GM21423 (cell line): ENCODE data around the gene HOXD9.
A peak's percentile ranks its signal among the peaks of the same experiment; 100 is the strongest.

Experiments used
- ATAC-seq: cut with Tn5 transposase; IDR thresholded peaks from one replicate; pipeline ENCODE4 v1.9.1; 2021; ENCODE audit warnings: mild to moderate bottlenecking, moderate library complexity; ENCODE audit not compliant: unreplicated experiment

Gene HOXD9

DNA sequence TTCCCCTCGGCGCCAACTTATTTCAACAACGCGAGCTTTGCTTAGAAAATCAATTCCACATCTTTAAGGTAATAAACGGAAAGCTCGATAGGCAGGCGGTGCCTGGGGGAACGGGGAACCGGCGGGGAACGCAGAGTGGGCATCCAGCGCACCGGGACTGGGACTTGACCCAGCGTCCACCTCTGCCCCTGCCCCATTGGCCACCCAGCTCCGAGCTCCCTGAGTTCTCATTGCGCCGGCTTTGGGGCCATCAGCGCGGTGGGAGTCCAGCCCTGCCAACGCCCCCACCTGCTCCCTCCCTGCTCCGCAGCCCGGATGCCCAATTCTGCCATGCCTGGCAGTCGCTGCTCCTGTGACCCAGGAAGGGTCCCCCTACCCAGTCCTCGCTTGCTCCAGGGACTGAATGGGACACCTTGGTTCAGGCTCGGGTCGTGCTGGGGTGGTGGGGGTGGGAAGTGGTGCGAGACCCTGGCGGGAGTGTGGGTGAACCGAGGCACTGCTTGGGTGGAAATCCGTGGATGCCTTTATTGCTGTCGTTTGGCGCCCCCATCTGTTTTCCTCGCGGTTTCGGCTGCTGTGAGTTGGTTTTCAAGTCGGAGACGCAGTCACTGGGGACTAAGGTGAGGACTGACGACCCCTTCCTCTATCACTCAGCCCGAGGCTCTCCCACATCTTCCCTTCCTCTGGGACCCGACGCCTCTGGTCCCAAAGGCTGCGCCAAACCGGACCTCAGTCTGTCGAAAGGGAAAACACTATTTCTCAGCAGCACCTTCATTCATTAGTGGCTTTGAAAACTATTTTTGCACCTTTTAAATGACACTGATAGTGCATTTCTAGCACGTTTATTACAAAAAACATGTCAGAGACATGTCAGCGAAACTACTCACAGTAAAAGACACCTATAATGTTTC is 36.4 kb upstream of the HOXD9 start:
- no peak for ATAC-seq

DNA sequence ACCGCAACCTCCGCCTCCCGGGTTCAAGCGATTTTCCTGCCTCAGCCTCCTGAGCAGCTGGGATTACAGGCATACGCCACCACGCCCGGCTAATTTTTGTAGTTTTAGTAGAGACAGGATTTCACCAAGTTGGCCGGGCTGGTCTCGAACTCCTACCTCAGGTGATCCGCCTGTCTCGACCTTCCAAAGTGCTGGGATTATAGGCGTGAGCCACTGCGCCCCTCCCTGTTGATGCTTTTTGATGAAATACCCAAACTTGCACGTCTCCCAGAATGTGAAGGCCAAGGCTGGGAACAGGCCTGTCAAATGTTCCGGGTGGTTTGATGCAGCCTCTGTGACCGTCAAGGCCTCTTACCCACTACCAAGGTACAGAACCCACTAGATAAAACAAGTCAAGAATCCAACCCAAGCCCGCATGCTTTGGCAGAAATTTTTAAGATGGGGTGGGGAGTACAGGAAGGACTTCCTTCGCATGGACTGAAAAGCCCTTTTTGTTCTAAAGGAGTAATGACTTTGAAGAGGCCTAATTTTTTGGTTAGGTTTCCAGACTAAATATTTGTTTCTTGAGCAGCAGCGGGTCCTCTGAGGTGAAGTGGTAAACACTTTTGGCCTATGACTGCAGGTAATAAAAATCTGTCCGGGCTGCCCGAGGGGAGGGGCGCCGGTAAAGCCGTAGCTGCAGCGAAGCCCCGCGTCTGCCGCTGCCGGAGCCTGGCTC is 35.0 kb upstream of the HOXD9 start:
- ATAC-seq: no peak

- ATAC-seq: no peak
These were observed 34.2 kb upstream of the HOXD9 start for GRCh38 chr2:176088048-176088936.

- ATAC-seq: no peak
These were observed 33.3 kb upstream of the HOXD9 start for GRCh38 chr2:176088937-176089842.

DNA sequence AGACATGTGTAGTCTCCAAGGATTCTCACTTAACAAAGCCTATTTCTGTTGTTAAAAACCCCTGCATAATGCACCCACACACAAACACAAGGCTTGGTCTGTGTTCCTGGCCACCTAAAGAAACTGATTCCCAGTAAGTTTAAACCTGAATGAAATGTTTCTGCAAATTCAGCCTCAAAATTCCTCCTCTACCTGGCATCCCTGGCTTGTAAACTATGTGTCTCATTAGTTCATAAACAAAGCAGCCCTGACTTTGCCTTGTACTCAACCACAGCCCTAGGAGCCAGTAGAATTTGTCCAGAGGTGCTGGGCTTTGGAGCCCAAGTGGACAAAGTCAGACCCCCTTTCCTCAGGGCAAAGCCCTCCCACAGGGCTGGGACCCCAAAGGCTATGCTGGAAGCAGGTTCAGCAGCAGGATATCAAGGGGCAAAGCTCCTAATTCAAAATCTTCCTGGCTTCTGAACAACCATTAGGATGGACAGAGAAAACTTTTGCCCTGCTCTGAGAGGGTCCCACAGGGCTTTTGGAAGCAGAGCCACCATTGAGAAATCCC is 32.6 kb upstream of the HOXD9 start:
- ATAC-seq: no peak

DNA sequence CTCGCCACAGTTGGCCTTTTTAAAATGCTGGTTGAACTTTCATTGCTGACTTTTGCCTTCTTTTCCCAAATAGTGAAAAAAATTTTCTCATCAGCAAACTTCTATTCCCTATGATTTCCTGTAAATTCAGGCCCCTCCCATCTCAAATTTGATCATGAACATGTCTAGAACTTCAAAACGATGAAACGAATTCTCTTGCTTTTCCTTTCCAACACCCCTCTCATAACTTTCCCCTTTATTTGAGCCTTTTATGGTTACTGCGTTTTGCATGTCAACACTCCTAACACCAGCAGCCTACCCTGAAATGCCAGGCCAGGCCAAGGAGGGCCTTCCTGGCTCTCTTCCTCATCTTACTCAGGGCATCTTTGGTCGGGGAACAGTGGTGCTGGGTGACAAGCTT is 31.7 kb upstream of the HOXD9 start:
- no peak for ATAC-seq

DNA sequence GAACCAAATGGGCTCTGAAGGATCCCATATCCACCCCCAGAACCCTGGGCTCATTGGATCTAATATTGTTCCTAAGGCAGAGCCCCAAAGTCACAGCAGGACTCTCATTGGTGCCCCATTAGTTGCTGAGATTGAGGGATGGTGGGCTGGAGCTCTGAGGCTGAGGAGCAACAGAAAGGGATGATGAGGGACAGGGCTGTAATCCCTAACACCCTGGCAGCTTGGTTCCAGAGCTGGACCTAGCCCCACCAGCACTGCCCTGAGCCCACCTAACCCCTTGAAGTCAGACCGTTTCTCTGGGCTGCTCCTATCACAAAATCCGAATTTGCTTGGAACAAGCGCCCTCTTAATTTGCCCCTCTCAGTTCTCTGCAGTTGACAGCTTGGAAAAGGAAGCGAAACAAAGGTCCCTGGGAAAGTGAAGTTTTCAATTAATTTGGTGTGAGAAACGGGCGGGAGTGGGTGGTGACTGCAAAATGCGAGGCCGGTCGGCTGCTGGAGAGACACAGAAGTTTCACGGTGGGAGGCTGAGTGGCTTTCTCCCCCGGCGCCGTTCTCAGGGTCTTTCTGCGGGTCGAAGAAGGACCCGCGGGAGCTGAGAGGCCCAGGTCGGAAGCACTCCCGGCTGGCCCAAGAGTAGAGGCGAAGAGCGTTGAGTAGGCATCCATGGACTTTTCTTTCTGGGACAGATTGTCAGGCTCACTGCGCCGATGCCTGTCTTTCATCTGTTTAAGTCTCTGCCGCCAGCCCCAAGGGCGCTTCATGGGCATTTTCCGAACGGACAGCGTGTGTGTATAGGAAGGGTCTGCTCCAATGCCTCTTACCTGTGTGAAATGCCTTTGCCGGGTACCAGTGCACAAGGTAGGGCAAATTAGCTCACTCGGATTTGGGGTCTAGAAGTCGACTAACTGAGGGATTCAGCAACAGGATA is 30.9 kb upstream of the HOXD9 start:
- ATAC-seq: no peak

DNA sequence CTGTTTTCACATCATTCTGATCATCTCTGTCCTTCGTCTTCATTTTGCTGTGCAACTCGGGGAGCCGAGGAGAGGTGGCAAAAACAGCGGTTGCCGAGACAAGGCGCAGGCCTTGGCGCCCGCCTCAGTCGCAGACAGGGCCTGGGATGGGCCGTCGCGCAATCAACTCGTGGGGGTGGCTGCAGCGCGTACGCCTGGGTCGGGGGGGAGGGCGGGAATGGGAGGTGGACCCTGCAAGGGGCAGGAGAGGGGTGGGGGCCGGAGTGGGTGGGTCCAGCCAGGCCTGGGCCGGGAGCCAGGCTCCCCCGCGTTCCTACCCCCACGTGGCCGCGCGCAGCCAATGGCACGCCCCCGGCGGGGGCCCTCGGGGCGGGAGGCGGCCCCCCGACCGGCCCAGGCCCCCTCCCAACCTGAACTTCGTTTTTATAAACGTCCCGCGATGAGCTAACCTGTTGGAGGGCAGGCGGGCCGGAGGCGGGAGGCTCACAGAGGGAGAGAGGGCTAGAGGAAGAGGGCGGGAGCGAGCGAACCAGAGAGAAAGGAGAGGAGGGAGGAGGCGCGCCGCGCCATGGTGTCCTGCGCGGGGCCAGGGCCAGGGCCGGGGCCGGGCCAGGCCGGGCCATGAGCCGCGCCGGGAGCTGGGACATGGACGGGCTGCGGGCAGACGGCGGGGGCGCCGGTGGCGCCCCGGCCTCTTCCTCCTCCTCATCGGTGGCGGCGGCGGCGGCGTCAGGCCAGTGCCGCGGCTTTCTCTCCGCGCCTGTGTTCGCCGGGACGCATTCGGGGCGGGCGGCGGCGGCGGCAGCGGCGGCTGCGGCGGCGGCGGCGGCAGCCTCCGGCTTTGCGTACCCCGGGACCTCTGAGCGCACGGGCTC is 30.0 kb upstream of the HOXD9 start, which contains the start of gene HOXD13:
HOXD13 (plus strand) TSS at position 452 of the 875 bp plus-strand sequence; CDS start at position 622, 170 bp downstream.
- no peak for ATAC-seq

DNA sequence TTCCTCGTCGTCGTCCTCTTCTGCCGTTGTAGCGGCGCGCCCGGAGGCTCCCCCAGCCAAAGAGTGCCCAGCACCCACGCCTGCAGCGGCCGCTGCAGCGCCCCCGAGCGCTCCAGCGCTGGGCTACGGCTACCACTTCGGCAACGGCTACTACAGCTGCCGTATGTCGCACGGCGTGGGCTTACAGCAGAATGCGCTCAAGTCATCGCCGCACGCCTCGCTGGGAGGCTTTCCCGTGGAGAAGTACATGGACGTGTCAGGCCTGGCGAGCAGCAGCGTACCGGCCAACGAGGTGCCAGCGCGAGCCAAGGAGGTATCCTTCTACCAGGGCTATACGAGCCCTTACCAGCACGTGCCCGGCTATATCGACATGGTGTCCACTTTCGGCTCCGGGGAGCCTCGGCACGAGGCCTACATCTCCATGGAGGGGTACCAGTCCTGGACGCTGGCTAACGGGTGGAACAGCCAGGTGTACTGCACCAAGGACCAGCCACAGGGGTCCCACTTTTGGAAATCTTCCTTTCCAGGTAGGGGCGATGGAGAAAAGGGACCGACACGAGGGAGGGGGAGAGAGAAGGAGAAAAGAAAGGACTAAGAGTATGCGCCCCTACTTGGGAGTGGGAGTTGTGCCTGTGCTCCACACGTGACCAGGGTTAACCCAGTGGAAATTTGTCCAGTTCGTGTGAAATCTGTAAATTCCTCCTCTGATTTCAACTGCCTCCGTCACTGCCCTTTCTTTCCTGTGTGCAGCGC is 29.2 kb upstream of the HOXD9 start:
- no peak for ATAC-seq

GRCh38 chr2:176093898-176094249 is 28.6 kb upstream of the HOXD9 start:
- no peak for ATAC-seq

GRCh38 chr2:176094349-176094748 is 28.2 kb upstream of the HOXD9 start:
- ATAC-seq: no peak

- no peak for ATAC-seq
These were observed 27.1 kb upstream of the HOXD9 start for GRCh38 chr2:176095421-176095820.

GRCh38 chr2:176096243-176096985 is 26.1 kb upstream of the HOXD9 start:
- no peak for ATAC-seq

GRCh38 chr2:176096986-176097819 is 25.3 kb upstream of the HOXD9 start:
- ATAC-seq: peak; percentile 80

GRCh38 chr2:176097820-176098365 is 24.6 kb upstream of the HOXD9 start:
- no peak for ATAC-seq
